SK-N-SH (cell line): ENCODE results near the gene SRPK1. TPM values are rescaled to one million over a fixed set of nuclear protein-coding genes. Genes with fewer than 3 reads are reported as not detected.

Experiments
- CTCF ChIA-PET: fragments of 300-600, 350-600 bp; formaldehyde crosslinking; extraction: SDS; loops from one replicate; lab custom pipeline; 2021; lab: Yijun Ruan, JAX
- POLR2A ChIA-PET: fragments of 350-600 bp; sonication (Branson Sonifier 250); formaldehyde crosslinking; extraction: SDS; loops from one replicate; lab custom pipeline; 2020; ENCODE audit warnings: antibody characterized with exemption, inconsistent platforms; lab: Yijun Ruan, JAX
- DNase-seq: peaks from one replicate; pipeline ENCODE4 v3.0.0; 2012
- H2AFZ ChIP-seq: fragments of 200-600 bp; sonication (generic); 2 replicates; pipeline ENCODE4 v1.8.1; 2016; ENCODE audit warnings: antibody characterized with exemption, mild to moderate bottlenecking, low read depth
- H3F3A ChIP-seq: fragments of 200-600 bp; sonication (generic); replicated peaks from 2 replicates; pipeline ENCODE3; 2016; ENCODE audit warnings: antibody characterized with exemption, mild to moderate bottlenecking; ENCODE audit not compliant: insufficient read depth
- H3K27ac ChIP-seq, 2 experiments: fragments of 200-500 bp in 1 of 2; fragments of 200-600 bp in 1 of 2; sonication (Bioruptor generic) in 1 of 2; sonication (generic), shearing (Covaris generic) in 1 of 2; 2 replicates each; pipeline versions ENCODE4 v1.5.1 to v1.6.1; 2014 to 2016; ENCODE audit warnings: low read depth in 2 of 2, inconsistent platforms in 1 of 2, low read length in 1 of 2, mild to moderate bottlenecking in 1 of 2, mixed read lengths in 1 of 2
- H3K27me3 ChIP-seq: fragments of 200-600 bp; sonication (generic), shearing (Covaris generic); 2 replicates; pipeline ENCODE4 v1.6.1; 2016; ENCODE audit warnings: mixed run types; ENCODE audit not compliant: insufficient read depth
- H3K36me3 ChIP-seq, 2 experiments: fragments of 200-500 bp in 1 of 2; fragments of 200-600 bp in 1 of 2; sonication (Bioruptor generic) in 1 of 2; sonication (generic) in 1 of 2; replicated peaks in 1 of 2; 2 replicates each; pipeline versions ENCODE3 to v1.5.1; 2014 to 2016; ENCODE audit warnings: low read length in 1 of 2, mild to moderate bottlenecking in 1 of 2; ENCODE audit not compliant: insufficient read depth in 2 of 2, control insufficient read depth in 1 of 2
- H3K4me1 ChIP-seq, 2 experiments: fragments of 200-500 bp in 1 of 2; fragments of 200-600 bp in 1 of 2; sonication (Bioruptor generic) in 1 of 2; sonication (generic), shearing (Covaris generic) in 1 of 2; 2 replicates each; pipeline versions ENCODE4 v1.5.1 to v1.6.1; 2014 to 2016; ENCODE audit warnings: low read depth in 1 of 2, low read length in 1 of 2, mixed run types in 1 of 2; ENCODE audit not compliant: insufficient read depth in 2 of 2, control insufficient read depth in 1 of 2
- H3K4me2 ChIP-seq: fragments of 200-600 bp; sonication (generic), shearing (Covaris generic); 2 replicates; pipeline ENCODE4 v1.6.1; 2017; ENCODE audit warnings: mixed run types
- H3K4me3 ChIP-seq, 2 experiments: fragments of 200-500 bp in 1 of 2; fragments of 200-600 bp in 1 of 2; sonication (Bioruptor generic) in 1 of 2; sonication (generic), shearing (Covaris generic) in 1 of 2; 2 replicates each; pipeline versions ENCODE4 v1.5.1 to v1.8.1; 2014 to 2016; ENCODE audit warnings: low read depth in 2 of 2, inconsistent platforms in 1 of 2, low read length in 1 of 2, mild to moderate bottlenecking in 1 of 2, mixed read lengths in 1 of 2, moderate library complexity in 1 of 2
- H3K79me2 ChIP-seq: fragments of 200-600 bp; sonication (generic); 2 replicates; pipeline ENCODE4 v1.8.1; 2017; ENCODE audit warnings: mild to moderate bottlenecking; ENCODE audit not compliant: insufficient read depth
- H3K9ac ChIP-seq: fragments of 200-600 bp; sonication (generic); 2 replicates; pipeline ENCODE4 v1.6.1; 2017; ENCODE audit warnings: mixed run types
- H3K9me2 ChIP-seq: fragments of 200-600 bp; sonication (generic); 2 replicates; pipeline ENCODE4 v1.6.1; 2017; ENCODE audit warnings: mixed run types
- H3K9me3 ChIP-seq: fragments of 200-600 bp; sonication (generic); 2 replicates; pipeline ENCODE4 v1.6.1; 2017; ENCODE audit warnings: mixed run types, mild to moderate bottlenecking, moderate library complexity
- H4K20me1 ChIP-seq: fragments of 200-600 bp; sonication (generic); 2 replicates; pipeline ENCODE4 v1.6.1; 2017; ENCODE audit warnings: mild to moderate bottlenecking, mixed run types; ENCODE audit not compliant: insufficient read depth
- EZH2phosphoT487 ChIP-seq: fragments of 200-600 bp; sonication (generic); IDR thresholded peaks from 2 replicates; pipeline ENCODE4 v1.6.1; 2017; ENCODE audit warnings: low read depth, mixed run types, mild to moderate bottlenecking, antibody characterized with exemption, moderate library complexity, borderline replicate concordance
- FOXJ3 ChIP-seq: sonication (generic); formaldehyde crosslinking; IDR thresholded peaks from 2 replicates; pipeline ENCODE4 v1.5.1; 2020; ENCODE audit warnings: mild to moderate bottlenecking, missing genetic modification reagents
- FOXM1 ChIP-seq: IDR thresholded peaks from 2 replicates; pipeline ENCODE4 v1.4.0; 2012; ENCODE audit warnings: low read depth, mild to moderate bottlenecking
- MEF2A ChIP-seq: IDR thresholded peaks from 2 replicates; pipeline ENCODE4 v1.4.0; 2012; ENCODE audit warnings: low read depth, borderline replicate concordance
- MXI1 ChIP-seq: IDR thresholded peaks from 2 replicates; pipeline ENCODE4 v1.6.1; 2012; ENCODE audit warnings: mild to moderate bottlenecking, low read depth, low read length, improper control_type of control experiment
- NRF1 ChIP-seq: IDR thresholded peaks from 2 replicates; pipeline ENCODE4 v1.6.1; 2012; ENCODE audit warnings: low read depth, mild to moderate bottlenecking, low read length
- PBX3 ChIP-seq: IDR thresholded peaks from 2 replicates; pipeline ENCODE4; 2012
- RAD21 ChIP-seq: IDR thresholded peaks from 2 replicates; pipeline ENCODE4 v1.6.1; 2012; ENCODE audit warnings: mild to moderate bottlenecking, low read length
- RCOR1 ChIP-seq: fragments of 150-350 bp; IDR thresholded peaks from 2 replicates; pipeline ENCODE4 v1.6.1; 2017; ENCODE audit warnings: antibody characterized with exemption, low read length
- REST ChIP-seq: IDR thresholded peaks from 2 replicates; pipeline ENCODE4 v1.6.1; 2012; ENCODE audit warnings: mild to moderate bottlenecking, low read depth, low read length, moderate library complexity
- RFX5 ChIP-seq: IDR thresholded peaks from 2 replicates; pipeline ENCODE4 v1.6.1; 2012; ENCODE audit warnings: mild to moderate bottlenecking, improper control_type of control experiment, low read length
- RXRA ChIP-seq: IDR thresholded peaks from 2 replicates; pipeline ENCODE4 v1.4.0; 2012; ENCODE audit warnings: low read depth, mild to moderate bottlenecking, borderline replicate concordance
- SIN3A ChIP-seq: IDR thresholded peaks from 2 replicates; pipeline ENCODE4 v1.6.1; 2012; ENCODE audit warnings: low read depth, mild to moderate bottlenecking, low read length, moderate library complexity, borderline replicate concordance
- SMC3 ChIP-seq: IDR thresholded peaks from 2 replicates; pipeline ENCODE4 v1.6.1; 2012; ENCODE audit warnings: low read depth, low read length, improper control_type of control experiment
- TCF12 ChIP-seq: IDR thresholded peaks from 2 replicates; pipeline ENCODE4 v1.4.0; 2012
- TEAD4 ChIP-seq: IDR thresholded peaks from 2 replicates; pipeline ENCODE4 v1.4.0; 2012; ENCODE audit warnings: mild to moderate bottlenecking, borderline replicate concordance; ENCODE audit not compliant: insufficient read depth
- USF1 ChIP-seq: IDR thresholded peaks from 2 replicates; pipeline ENCODE4 v1.4.0; 2012; ENCODE audit warnings: low read depth, borderline replicate concordance
- YY1 ChIP-seq: IDR thresholded peaks from 2 replicates; pipeline ENCODE4 v1.4.0; 2012; ENCODE audit warnings: low read depth, mild to moderate bottlenecking
- WGBS: methylation state at CpG from one replicate; pipeline ENCODE4 v1.1.6; 2017; ENCODE audit warnings: low lambda C conversion rate; 5-methylcytosine and 5-hydroxymethylcytosine counted together
- polyA plus RNA-seq, 3 experiments: library from polyadenylated mRNA; depleted of rRNA; stranded (reverse); fragments of >200 nt; gene quantifications; 2 replicates each; pipeline ENCODE4 v1.2.3, GENCODE V29; 2012

Gene SRPK1
- polyA plus RNA-seq, 1 of the 3 experiments (the other 2 are of a cell fraction): 10.6 TPM

- H3K9me2 ChIP-seq: no peaks in the 10 kb centered on the region
- no peak overlapping the region for H3K9ac ChIP-seq
- H3K36me3 ChIP-seq: peaks cover 2 to 37% of the 10 kb centered on the region in 2 experiments
- no peak overlapping the region for H3K27ac ChIP-seq
- H3K9me3 ChIP-seq: peaks cover 5% of the 10 kb centered on the region; the same call in 1 of the 2 replicates
- no peak overlapping the region for H2AFZ ChIP-seq
- no peak overlapping the region for H3K4me3 ChIP-seq
- DNase-seq: no peak
- H3K4me1 ChIP-seq: no peaks in the 10 kb centered on the region
- CTCF ChIA-PET: no interaction called here
- no peaks in the 10 kb centered on the region for H3K27me3 ChIP-seq
- WGBS: 82% methylated on average over 8 of the region's 8 CpGs
- no peak for TF ChIP-seq PBX3
- no peak for TF ChIP-seq EZH2phosphoT487
- no peak for TF ChIP-seq MEF2A
- no peak for TF ChIP-seq RCOR1
- TF ChIP-seq NRF1: no peak
- TF ChIP-seq USF1: no peak
- TF ChIP-seq TEAD4: no peak
- no peak for TF ChIP-seq RAD21
- TF ChIP-seq RXRA: no peak
- no peak for TF ChIP-seq YY1
- TF ChIP-seq FOXJ3 (CRISPR knock-in tag): no peak
- TF ChIP-seq REST: no peak
- no peak for TF ChIP-seq FOXM1
- no peak for TF ChIP-seq TCF12
- TF ChIP-seq MXI1: no peak
- no peak for TF ChIP-seq RFX5
- no peak for TF ChIP-seq SMC3
- no peak for TF ChIP-seq SIN3A
- peaks cover 100% of the 10 kb centered on the region for H3K79me2 ChIP-seq
- H3K4me2 ChIP-seq: no peak overlapping the region
- POLR2A ChIA-PET: no interaction called here
- H4K20me1 ChIP-seq: peaks cover 3% of the 10 kb centered on the region; the same call in 1 of the 2 replicates
- peaks cover 5% of the 10 kb centered on the region for H3F3A ChIP-seq
These were observed 14.9 kb downstream of the SRPK1 start for GRCh38 chr6:35905841-35906498.
